Inflammatory macrophage (primary cell): Measurements from ENCODE around the gene C2CD2.
A peak's percentile ranks its signal among the peaks of the same experiment; 100 is the strongest.

Source experiments
- DNase-seq, 2 donors: peaks; one replicate each; pipeline ENCODE4 v3.0.0-alpha.2; 2020 to 2022

The C2CD2 gene

DNA sequence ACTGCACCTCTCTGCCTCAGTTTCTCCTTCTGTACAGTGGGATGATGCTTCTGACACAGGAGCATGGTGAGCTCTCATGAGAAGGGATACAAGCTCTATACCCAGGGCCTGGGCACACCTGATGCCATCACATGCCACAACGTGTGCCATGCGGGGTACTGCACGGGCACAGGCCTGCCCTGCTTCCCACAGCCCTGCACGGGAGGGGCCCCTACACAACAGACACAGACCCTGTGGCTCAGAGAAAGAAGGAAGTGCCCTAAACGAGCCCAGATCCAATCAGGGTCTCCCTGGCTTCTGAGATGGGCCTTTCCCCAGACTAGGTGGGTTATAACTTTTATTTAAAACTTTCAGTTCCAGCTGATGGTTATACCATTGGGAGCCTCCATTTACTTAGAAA lies 24.6 kb downstream of the C2CD2 start:
- DNase-seq = no peak

DNA sequence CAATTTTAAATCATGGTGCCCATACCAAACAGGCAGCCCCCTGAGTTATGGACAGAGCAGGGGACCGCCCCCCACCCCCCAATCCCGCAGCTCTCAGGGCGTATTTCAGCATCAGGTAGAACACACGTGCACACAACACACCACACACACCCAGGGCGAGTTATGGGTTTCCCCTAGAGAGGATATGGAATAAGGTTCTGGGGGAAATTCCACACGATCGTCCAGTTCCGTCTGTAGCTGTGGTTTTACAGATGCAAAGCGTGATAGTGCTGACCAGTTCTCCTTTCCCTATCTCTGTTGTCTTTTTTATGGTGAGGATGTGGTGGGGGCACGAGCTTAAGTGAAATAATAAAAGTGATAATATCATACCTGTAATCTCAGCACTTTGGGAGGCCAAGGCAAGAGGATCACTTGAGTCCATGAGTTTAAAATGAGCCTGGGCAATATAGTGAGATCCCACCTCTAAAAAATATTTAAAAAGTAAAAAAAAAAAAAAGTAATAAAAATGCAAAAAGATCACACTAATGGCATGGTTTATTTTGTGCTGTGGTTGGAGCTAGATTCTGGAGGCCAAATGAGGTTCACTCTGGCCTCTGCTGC lies 25.1 kb downstream of the C2CD2 start:
- DNase-seq = peak; percentile 64 to 72

- peak; percentile 74 to 85 for DNase-seq
These were observed 25.9 kb downstream of the C2CD2 start for GRCh38 chr21:41927727-41928409.

- DNase-seq = no peak
These were observed 27.0 kb downstream of the C2CD2 start for GRCh38 chr21:41926807-41927171.

DNA sequence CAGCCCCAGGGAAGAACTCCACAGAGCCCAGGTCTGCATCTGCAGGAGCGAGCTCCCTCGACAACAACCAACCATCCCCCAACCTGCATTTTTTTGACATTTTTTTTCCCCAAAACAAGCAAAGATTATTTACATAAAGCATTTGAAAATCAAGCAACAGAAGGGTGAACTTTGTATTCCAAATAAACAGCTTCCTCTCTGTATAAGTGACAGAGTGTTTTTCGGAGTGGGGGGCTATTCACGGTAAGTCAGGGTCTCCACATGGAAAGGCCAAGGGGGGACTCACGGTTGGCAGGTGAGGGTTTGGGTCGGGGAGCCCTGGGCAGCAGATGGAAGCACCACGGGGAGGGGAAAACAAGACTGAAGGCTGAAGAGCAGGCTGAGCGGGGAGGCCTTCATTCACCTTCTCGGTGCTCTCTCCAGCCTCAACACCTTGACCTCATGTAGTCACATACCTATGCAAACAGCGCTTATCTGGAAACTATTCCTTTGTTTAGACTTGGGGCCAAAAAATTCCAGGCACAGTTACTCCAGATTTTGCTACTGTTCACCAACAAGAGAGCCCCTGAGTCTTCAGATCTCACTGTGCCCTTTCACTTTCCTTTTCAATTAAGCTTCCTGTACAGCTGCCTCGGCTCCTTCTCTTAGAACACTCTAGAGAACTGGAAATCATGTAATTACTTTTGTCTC lies 27.6 kb downstream of the C2CD2 start:
- peak; percentile 27 to 30 for DNase-seq

DNA sequence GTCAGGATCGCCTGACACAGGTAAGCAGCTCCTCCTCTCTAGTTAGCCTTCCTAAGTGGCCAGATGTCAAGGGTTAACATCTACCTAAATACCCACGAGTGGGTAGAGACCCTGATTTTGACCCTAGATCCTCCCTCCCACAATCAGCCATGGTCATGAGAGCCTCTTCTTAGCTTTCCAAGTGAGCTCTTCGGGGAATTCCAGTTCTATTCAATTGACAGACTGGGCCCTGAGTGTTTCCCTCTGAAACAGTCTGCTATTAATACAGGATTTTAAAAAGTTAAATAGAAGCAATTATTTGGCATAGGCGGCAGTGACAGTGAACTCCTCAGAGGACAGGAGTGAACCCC lies 28.1 kb downstream of the C2CD2 start:
- DNase-seq = no peak

DNA sequence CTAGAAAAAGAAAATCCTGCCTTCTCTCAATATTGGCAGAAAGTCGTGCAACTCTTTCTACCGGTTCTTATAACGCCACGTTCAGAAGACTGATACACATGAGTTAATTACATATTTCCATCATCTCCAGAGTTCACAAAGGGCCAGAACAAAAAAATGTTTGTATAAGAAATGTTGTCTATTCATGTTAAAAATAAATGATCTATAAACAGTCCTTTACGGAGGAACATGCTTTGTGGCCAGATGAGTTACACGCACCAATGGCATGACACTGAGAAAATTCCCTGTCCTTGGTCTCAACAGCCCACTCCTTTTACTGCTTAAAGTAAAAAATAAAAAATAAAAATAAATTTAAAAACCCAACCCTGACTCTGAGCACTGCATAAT lies 29.5 kb downstream of the C2CD2 start:
- DNase-seq = no peak

GRCh38 chr21:41923631-41924367 lies 30.0 kb downstream of the C2CD2 start:
- DNase-seq = no peak

DNA sequence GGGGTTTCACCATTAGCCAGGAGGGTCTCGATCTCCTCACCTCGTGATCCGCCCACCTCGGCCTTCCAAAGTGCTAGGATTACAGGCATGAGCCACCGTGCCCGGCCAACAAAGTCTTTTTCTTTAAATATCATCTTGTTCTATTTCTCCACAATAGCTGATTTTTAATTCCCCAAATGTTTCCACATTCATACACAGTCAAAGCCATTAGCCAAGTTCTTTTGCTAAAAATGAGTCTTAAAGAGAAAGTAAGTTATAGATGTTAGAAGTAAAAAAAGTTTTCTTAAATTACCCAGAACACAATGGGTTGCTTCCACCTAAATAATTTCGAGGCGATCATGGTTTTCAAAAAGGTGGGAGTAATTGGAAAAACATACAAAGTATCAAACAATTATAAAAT lies 30.6 kb downstream of the C2CD2 start:
- DNase-seq = no peak

GRCh38 chr21:41921021-41921420 lies 32.8 kb downstream of the C2CD2 start:
- peak; percentile 50 to 58 for DNase-seq

GRCh38 chr21:41920476-41920875 lies 33.3 kb downstream of the C2CD2 start:
- no peak for DNase-seq

- no peak for DNase-seq
These were observed 34.0 kb downstream of the C2CD2 start for GRCh38 chr21:41919666-41920398.

- DNase-seq = no peak
These were observed 35.1 kb downstream of the C2CD2 start for GRCh38 chr21:41918561-41919358.

DNA sequence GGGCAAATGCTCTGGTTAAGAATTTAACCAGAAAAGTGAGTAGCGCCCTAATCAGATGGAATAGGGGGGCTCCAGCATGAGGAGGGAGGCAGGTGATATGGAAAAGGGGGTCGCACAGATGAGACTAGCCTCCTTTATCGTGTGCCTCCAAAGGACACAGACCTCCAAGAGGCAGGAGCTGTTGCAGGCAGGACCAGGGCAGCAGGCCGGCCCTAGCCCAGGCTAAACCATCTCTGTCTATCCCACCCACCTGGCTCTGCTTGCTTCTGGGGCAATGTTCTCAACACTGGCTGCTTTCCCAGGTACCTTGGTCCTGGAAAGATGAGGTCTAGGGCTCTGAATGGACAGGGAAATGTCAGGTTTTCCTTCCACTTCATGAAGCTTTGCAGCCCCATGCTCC lies 36.3 kb downstream of the C2CD2 start:
- DNase-seq = no peak

- DNase-seq = no peak
These were observed 36.9 kb downstream of the C2CD2 start for GRCh38 chr21:41916888-41917433.

DNA sequence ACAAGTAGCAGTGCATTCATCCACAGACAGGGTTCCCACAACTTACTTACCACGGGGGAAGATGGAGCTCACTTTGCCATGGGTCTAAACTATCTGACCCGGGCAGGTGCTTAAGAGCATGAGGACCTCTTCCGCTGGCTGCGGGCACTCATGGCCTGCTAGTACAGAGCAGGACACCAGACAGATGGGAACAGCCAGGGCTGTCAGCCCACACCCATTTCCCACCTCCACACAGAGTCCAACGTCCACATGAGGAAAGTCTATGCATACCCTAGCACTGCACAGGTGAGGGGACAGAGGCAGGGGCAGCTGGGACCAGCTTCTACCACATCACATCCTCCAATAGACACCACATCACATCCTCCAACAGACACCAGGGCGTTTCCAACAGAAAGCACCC lies 38.9 kb downstream of the C2CD2 start:
- DNase-seq = no peak

DNA sequence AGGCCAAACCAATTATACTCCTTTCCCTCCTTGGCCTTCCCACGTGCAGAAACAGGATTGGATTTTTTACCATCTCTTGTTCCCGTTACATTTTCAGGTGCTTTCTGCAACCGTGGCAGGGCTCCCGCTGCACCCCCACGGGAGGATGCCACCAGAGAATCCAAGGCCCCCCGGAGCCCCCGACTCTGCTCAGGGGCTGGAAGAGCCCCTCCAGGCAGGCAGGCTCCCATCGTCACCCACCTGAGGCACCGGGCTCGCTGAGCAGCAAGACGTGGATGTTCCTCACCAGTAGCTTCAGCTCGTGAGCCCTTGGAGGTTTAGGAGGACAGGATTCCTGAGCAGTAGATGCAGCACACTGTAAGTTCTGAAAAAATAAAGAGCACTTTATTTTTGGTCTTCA lies 39.5 kb downstream of the C2CD2 start:
- no peak for DNase-seq

GRCh38 chr21:41913230-41913629 lies 40.6 kb downstream of the C2CD2 start:
- DNase-seq = no peak

GRCh38 chr21:41908829-41909228 lies 45.0 kb downstream of the C2CD2 start:
- no peak for DNase-seq

- no peak for DNase-seq
These were observed 46.1 kb downstream of the C2CD2 start for GRCh38 chr21:41907496-41908258.

- no peak for DNase-seq
These were observed 47.0 kb downstream of the C2CD2 start for GRCh38 chr21:41906770-41907169.
